GM12872 (cell line): ENCODE results near the gene CHST11.

Experiments used
- CTCF ChIP-seq: IDR thresholded peaks from 3 replicates; pipeline ENCODE4 v1.5.1; 2011; ENCODE audit warnings: low read depth, mild to moderate bottlenecking, low read length, moderate library complexity; ENCODE audit not compliant: insufficient read depth

CHST11 gene

GRCh38 chr12:104510873-104511440 is 54.2 kb downstream of the CHST11 start:
- no peak for TF ChIP-seq CTCF

GRCh38 chr12:104513681-104514080 is 56.9 kb downstream of the CHST11 start:
- TF ChIP-seq CTCF, result no peak

GRCh38 chr12:104514092-104514810 is 57.5 kb downstream of the CHST11 start:
- TF ChIP-seq CTCF, result no peak

GRCh38 chr12:104515899-104516298 is 59.2 kb downstream of the CHST11 start:
- no peak for TF ChIP-seq CTCF

GRCh38 chr12:104516821-104517220 is 60.1 kb downstream of the CHST11 start:
- TF ChIP-seq CTCF, result no peak

- no peak for TF ChIP-seq CTCF
Measured at GRCh38 chr12:104517880-104518279, 61.1 kb downstream of the CHST11 start.

- no peak for TF ChIP-seq CTCF
Measured at GRCh38 chr12:104519190-104520019, 62.7 kb downstream of the CHST11 start.
